ENCODE measurements around the gene SGMS1. TPM values are rescaled to one million over a fixed set of nuclear protein-coding genes. Genes with fewer than 3 reads are reported as not detected.

The SGMS1 gene
- total and polyA plus RNA-seq, 12 donors: 7.3 to 24.3 (median 17.1) TPM

DNA sequence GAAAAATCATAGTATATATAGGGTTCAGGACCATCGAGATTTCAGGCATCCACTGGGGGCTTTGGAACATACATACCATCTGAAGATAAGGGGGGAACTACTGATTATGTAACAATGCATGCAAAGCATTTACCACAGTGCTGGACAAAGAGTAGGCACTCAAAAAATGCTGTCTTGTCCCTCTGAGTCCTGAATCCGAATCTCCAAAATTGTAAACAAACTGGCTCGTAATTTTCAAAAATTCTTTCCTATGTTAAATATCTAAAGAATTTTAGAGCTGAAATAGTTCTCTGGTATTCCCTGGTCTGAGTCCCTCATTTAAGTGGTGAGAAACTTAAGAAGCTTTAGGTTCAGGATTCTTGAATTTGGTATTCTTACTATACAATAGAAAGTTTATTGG lies 204.7 kb downstream of the SGMS1 start:
- Histone ChIP-seq H3K4me3 (peak overlapping the region in 5 of 10 donors; percentile 64 to 80 (median 73)), H3K27me3 (no peaks in the 10 kb centered on the region), H3K36me3 (no peaks in the 10 kb centered on the region), H3K27ac (peak overlapping the region in 4 of 10 donors; percentile 74 to 91 (median 80)), H3K9me3 (no peaks in the 10 kb centered on the region), H3K4me1 (peaks cover 0 to 76% (median 30%) of the 10 kb centered on the region in 9 donors)
- intact Hi-C loops (cut with DNase I): loop anchor here in 6 of 10 donors (5.0 to 10.0 kb wide), 4 partner anchors 94 to 203 kb away; partner anchors contain the start of gene SGMS1 (in 4 of the 6)
- DNase-seq (no peak), ATAC-seq (no peak)
- TF ChIP-seq, protein P1, sequence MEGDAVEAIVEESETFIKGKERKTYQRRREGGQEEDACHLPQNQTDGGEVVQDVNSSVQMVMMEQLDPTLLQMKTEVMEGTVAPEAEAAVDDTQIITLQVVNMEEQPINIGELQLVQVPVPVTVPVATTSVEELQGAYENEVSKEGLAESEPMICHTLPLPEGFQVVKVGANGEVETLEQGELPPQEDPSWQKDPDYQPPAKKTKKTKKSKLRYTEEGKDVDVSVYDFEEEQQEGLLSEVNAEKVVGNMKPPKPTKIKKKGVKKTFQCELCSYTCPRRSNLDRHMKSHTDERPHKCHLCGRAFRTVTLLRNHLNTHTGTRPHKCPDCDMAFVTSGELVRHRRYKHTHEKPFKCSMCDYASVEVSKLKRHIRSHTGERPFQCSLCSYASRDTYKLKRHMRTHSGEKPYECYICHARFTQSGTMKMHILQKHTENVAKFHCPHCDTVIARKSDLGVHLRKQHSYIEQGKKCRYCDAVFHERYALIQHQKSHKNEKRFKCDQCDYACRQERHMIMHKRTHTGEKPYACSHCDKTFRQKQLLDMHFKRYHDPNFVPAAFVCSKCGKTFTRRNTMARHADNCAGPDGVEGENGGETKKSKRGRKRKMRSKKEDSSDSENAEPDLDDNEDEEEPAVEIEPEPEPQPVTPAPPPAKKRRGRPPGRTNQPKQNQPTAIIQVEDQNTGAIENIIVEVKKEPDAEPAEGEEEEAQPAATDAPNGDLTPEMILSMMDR (IDR thresholded peaks at IDR 0.05): no peak
- whole genome bisulfite sequencing, 2 donors: 71 to 72% methylated on average over 3 of the region's 3 CpGs

- Histone ChIP-seq H3K4me1 (peaks cover 0 to 82% (median 35%) of the 10 kb centered on the region in 9 donors), H3K36me3 (no peaks in the 10 kb centered on the region), H3K4me3 (peak overlapping the region; percentile 44 to 80 (median 68)), H3K9me3 (no peaks in the 10 kb centered on the region), H3K27ac (peak overlapping the region; percentile 34 to 91 (median 82)), H3K27me3 (no peaks in the 10 kb centered on the region)
- WGBS, 2 donors: 2 to 3% methylated on average over 59 to 62 of the region's 62 CpGs
- DNase-seq (peak; percentile 70 to 79), ATAC-seq (peak; percentile 86 to 97 (median 92))
- TF ChIP-seq, protein P1 (IDR thresholded peaks at IDR 0.05): peak in 2 of 9 donors; percentile 21 to 29
- intact Hi-C loops (cut with DNase I): loop anchor here in 7 of 10 donors (1.0 to 10.0 kb wide), 6 partner anchors 93 to 207 kb away; partner anchors contain the start of gene SGMS1 (in 4 of the 7)
Measured at GRCh38 chr10:50417886-50418830, 205.6 kb downstream of the SGMS1 start.

GRCh38 chr10:50417486-50417885 lies 206.3 kb downstream of the SGMS1 start:
- H3K4me3 ChIP-seq: peak overlapping the region; percentile 44 to 80 (median 68)
- no peaks in the 10 kb centered on the region for H3K36me3 ChIP-seq
- H3K27ac ChIP-seq: peak overlapping the region in 9 of 10 donors; percentile 67 to 91 (median 83)
- WGBS, 2 donors: 36 to 46% methylated on average over 6 of the region's 6 CpGs
- DNase-seq (no peak), ATAC-seq (peak in 4 of 8 donors; percentile 2 to 23 (median 7))
- H3K27me3 ChIP-seq: no peaks in the 10 kb centered on the region
- intact Hi-C loops (cut with DNase I): loop anchor here in 7 of 10 donors (2.0 to 10.0 kb wide), 5 partner anchors 93 to 207 kb away; partner anchors contain the start of gene SGMS1 (in 4 of the 7)
- H3K9me3 ChIP-seq: no peaks in the 10 kb centered on the region
- TF ChIP-seq, protein P1 (IDR thresholded peaks at IDR 0.05): no peak
- H3K4me1 ChIP-seq: peaks cover 0 to 83% (median 41%) of the 10 kb centered on the region in 9 donors

DNA sequence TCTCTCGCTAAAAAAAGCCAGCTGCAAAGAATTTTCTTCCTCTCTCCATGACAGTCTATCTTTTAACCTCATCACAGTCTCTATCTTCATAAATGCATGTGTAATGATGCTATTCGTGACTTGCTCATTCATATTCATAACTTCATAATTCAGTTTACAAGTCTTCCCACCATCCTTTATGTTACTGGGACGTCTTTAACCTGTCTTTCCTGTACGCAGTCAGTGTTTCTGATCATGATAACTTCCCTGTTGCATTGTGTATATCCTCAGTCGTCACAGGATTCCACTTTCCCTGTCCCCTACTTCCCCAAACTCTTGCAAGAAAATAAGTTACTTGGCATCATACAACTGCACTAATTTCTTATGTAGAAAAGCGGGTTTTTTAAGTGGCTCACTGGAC lies 206.9 kb downstream of the SGMS1 start:
- Histone ChIP-seq H3K4me3 (peak overlapping the region in 8 of 10 donors; percentile 4 to 80 (median 73)), H3K27ac (peak overlapping the region in 4 of 10 donors; percentile 12 to 81 (median 46)), H3K36me3 (no peaks in the 10 kb centered on the region), H3K4me1 (peaks cover 0 to 82% (median 41%) of the 10 kb centered on the region in 9 donors), H3K9me3 (no peaks in the 10 kb centered on the region), H3K27me3 (no peaks in the 10 kb centered on the region)
- TF ChIP-seq, protein P1 (IDR thresholded peaks at IDR 0.05): no peak
- WGBS, 2 donors: 56 to 61% methylated on average over 6 of the region's 6 CpGs
- no peak for ATAC-seq
- intact Hi-C loops (cut with DNase I): loop anchor here in 7 of 10 donors (2.0 to 10.0 kb wide), 5 partner anchors 92 to 208 kb away; partner anchors contain the start of gene SGMS1 (in 4 of the 7)
- no peak for DNase-seq

Data from heart right ventricle (tissue), 16 donors.